Stomach (tissue), 9 donors: ENCODE results near the gene TGM2. TPM values are rescaled to one million over a fixed set of nuclear protein-coding genes. Genes with fewer than 3 reads are reported as not detected.
A peak's percentile ranks its signal among the peaks of the same experiment; 100 is the strongest.

Experiments
- DNase-seq, 2 donors: peaks; one replicate each; pipeline versions ENCODE4 v3.0.0 to v3.0.0-alpha.2; 2013 to 2019
- H3K27ac ChIP-seq, 5 donors: fragments of 200-600 bp in 4 of 5; sonication (generic) in 4 of 5; one replicate each; pipeline ENCODE4 v1.5.1; 2013 to 2019; ENCODE audit warnings: mild to moderate bottlenecking in 1 of 5, moderate library complexity in 1 of 5
- H3K27me3 ChIP-seq, 3 donors: fragments of 200-600 bp; sonication (generic); one replicate each; pipeline ENCODE4 v1.5.1; 2017 to 2019; ENCODE audit warnings: mixed run types in 1 of 3
- H3K36me3 ChIP-seq, 4 donors: fragments of 200-600 bp; sonication (generic); 1 replicate in 3 of 4; 2 replicates in 1 of 4; pipeline ENCODE4 v1.5.1; 2016 to 2019
- H3K4me1 ChIP-seq, 4 donors: fragments of 200-600 bp; sonication (generic); one replicate each; pipeline ENCODE4 v1.5.1; 2016 to 2019
- H3K4me3 ChIP-seq, 4 donors: fragments of 200-600 bp; sonication (generic) in 3 of 4; one replicate each; pipeline ENCODE4 v1.5.1; 2016 to 2019; ENCODE audit warnings: mild to moderate bottlenecking in 1 of 4
- H3K9me3 ChIP-seq, 4 donors: fragments of 200-600 bp; sonication (generic); one replicate each; pipeline ENCODE4 v1.5.1; 2016 to 2019
- EP300 ChIP-seq: sonication (generic); formaldehyde crosslinking; IDR thresholded peaks from one replicate; pipeline ENCODE4 v1.6.1; 2017; ENCODE audit warnings: antibody characterized with exemption
- POLR2A ChIP-seq, 4 donors: fragments of 450-650 bp; IDR thresholded peaks; one replicate each; pipeline ENCODE4 v1.6.1; 2016; ENCODE audit warnings: antibody characterized with exemption in 4 of 4, control low read depth in 2 of 4, mild to moderate bottlenecking in 1 of 4, moderate library complexity in 1 of 4
- POLR2AphosphoS5 ChIP-seq, 3 donors: sonication (generic); formaldehyde crosslinking; IDR thresholded peaks; one replicate each; pipeline ENCODE4 v1.6.1; 2016; ENCODE audit warnings: antibody characterized with exemption in 3 of 3
- WGBS, 5 donors: extraction: QIAGEN DNeasy Blood & Tissue Kit in 3 of 5; methylation state at CpG; one replicate each; pipeline versions ENCODE4 v1.1.5 to v1.1.7; 2013 to 2018; 5-methylcytosine and 5-hydroxymethylcytosine counted together
- intact Hi-C: fragments of 100-400 bp; cut with DNase I; formaldehyde crosslinking; loops from one replicate; pipeline ENCODE4 v1.15.1; 2023; ENCODE audit warnings: low total_unique reads
- polyA plus RNA-seq, 3 donors: library from polyadenylated mRNA; stranded (reverse); fragments of 200-250 nt; gene quantifications; one replicate each; pipeline ENCODE4 v1.2.3, GENCODE V29; 2013
- total RNA-seq, 5 donors: library from RNA; depleted of rRNA; stranded (reverse); fragments of >200 nt; gene quantifications; one replicate each; pipeline versions ENCODE4 v1.1.0 to v1.2.3, GENCODE V29; 2014 to 2016
- TF ChIP-seq, protein P1 (sequence below), 7 experiments: fragments of 450-650 bp in 4 of 7; fragments of 200-600 bp in 3 of 7; sonication (generic) in 3 of 7; IDR thresholded peaks; one replicate each; pipeline ENCODE4 v1.5.1; 2016 to 2019; ENCODE audit warnings: antibody characterized with exemption in 7 of 7, control low read depth in 2 of 7, mild to moderate bottlenecking in 1 of 7
- donor health status: healthy with polysubstance abuse.
- donor health status: Bipolar disorder and iron deficiency.
- donor health status: healthy.

Gene TGM2
- total and polyA plus RNA-seq, 8 donors, result 16.2 to 195 (median 33.3) TPM

DNA sequence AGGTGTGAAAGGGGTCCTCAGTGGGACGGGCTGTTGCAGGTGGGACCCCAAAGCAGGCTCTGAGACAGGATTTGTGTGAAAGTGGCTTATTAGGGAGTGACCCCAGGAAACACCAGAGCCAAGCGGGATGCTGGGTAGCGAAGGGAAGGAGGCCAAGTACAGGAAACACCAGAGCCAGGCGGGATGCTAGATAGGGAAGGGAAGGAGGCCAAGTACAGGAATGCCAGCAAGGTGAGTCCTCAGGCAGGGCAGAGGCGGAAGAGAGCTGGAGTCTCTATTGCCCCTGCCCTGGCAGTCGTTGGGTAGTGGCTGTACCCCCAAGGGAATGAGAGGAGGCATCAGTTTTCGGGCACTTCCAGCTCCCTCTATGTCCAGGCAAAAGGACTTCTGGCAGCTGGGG lies 30.5 kb upstream of the TGM2 start:
- WGBS, 5 donors, result 48 to 57% (median 51%) methylated on average over 7 of the region's 7 CpGs
- intact Hi-C loops, result no loop called here
- Histone ChIP-seq H3K27me3 (no peaks in the 10 kb centered on the region), H3K36me3 (no peaks in the 10 kb centered on the region), H3K4me1 (peaks cover 0 to 33% (median 6%) of the 10 kb centered on the region in 4 donors), H3K27ac (no peak overlapping the region), H3K4me3 (no peak overlapping the region), H3K9me3 (no peaks in the 10 kb centered on the region)
- no peak for DNase-seq
- TF ChIP-seq, protein P1, sequence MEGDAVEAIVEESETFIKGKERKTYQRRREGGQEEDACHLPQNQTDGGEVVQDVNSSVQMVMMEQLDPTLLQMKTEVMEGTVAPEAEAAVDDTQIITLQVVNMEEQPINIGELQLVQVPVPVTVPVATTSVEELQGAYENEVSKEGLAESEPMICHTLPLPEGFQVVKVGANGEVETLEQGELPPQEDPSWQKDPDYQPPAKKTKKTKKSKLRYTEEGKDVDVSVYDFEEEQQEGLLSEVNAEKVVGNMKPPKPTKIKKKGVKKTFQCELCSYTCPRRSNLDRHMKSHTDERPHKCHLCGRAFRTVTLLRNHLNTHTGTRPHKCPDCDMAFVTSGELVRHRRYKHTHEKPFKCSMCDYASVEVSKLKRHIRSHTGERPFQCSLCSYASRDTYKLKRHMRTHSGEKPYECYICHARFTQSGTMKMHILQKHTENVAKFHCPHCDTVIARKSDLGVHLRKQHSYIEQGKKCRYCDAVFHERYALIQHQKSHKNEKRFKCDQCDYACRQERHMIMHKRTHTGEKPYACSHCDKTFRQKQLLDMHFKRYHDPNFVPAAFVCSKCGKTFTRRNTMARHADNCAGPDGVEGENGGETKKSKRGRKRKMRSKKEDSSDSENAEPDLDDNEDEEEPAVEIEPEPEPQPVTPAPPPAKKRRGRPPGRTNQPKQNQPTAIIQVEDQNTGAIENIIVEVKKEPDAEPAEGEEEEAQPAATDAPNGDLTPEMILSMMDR (IDR thresholded peaks at IDR 0.05), result no peak
- no peak for TF ChIP-seq POLR2AphosphoS5 (IDR thresholded peaks at IDR 0.05)
- TF ChIP-seq EP300, result no peak
- no peak for TF ChIP-seq POLR2A (IDR thresholded peaks at IDR 0.05)

DNA sequence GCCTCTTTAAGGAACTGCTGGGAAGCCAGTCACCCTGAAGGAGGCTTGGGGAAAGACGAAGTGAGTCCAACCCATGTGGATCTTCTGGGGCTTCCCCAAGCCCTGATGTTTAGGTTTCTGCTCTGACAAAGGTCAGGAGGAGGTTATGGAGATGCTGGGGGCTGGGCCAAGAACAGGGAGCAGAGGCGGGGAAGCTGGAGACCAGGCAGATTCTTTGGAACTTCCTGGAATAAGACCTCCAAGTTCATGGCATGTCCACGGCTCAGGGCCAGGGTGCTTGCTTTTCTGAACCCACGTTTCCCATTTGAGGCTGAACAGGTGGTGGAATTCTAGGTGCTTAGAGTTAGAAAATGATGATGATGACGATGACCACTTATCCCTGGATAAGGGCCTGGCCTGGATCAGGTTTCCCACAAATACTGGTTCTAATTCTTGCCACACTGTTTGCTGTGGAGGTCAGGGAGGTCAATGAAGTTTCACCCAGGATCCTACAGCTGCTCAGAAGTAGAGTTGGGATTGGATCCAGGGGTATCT lies 30.0 kb upstream of the TGM2 start:
- H3K4me1 ChIP-seq, result peaks cover 0 to 35% (median 7%) of the 10 kb centered on the region in 4 donors

DNA sequence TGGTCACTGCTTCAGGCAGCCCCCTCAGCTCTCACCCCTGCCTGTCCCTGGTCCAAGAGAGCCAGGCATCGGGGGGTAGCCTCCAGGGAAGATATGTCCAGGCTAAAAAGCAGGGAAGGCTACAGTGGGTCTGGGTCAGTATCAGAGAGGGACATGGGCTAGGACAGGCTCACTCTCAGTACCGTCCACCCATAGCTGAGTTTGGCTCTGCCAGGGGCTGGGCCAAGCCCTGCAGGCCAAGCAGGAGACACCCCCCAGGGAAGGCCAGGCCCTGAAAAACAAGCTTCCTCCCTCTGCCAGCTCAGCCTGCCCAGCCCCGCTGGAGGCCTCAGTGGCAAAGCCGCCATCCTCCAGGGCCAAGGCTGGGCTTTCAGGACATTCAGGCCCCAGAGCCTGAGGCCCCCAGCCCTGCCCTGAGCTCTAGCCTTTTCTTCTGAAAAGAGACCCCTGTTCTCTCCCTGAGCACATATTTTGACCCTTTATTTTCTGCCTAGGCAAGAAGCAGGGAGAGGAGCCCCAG lies 28.6 kb upstream of the TGM2 start:
- Histone ChIP-seq H3K9me3 (no peaks in the 10 kb centered on the region), H3K4me1 (peaks cover 0 to 35% (median 7%) of the 10 kb centered on the region in 4 donors), H3K4me3 (no peak overlapping the region), H3K27ac (no peak overlapping the region), H3K27me3 (no peaks in the 10 kb centered on the region), H3K36me3 (no peaks in the 10 kb centered on the region)
- WGBS, 5 donors, result 93 to 100% (median 95%) methylated on average over 2 to 4 of the region's 4 CpGs
- intact Hi-C loops, result no loop called here
- no peak for DNase-seq
- TF ChIP-seq EP300, result no peak

More for the DNA sequence above, 30.0 kb upstream of the TGM2 start:
- Histone ChIP-seq H3K9me3 (no peaks in the 10 kb centered on the region), H3K27ac (no peak overlapping the region), H3K4me3 (no peak overlapping the region), H3K27me3 (no peaks in the 10 kb centered on the region), H3K36me3 (no peaks in the 10 kb centered on the region)
- no peak for DNase-seq
- TF ChIP-seq EP300 (no peak), POLR2AphosphoS5 (IDR thresholded peaks at IDR 0.05) (no peak), POLR2A (IDR thresholded peaks at IDR 0.05) (no peak)
- TF ChIP-seq, protein P1 (IDR thresholded peaks at IDR 0.05), result no peak
- intact Hi-C loops, result no loop called here
- WGBS, 5 donors, result 53 to 74% (median 67%) methylated on average over 5 of the region's 5 CpGs

DNA sequence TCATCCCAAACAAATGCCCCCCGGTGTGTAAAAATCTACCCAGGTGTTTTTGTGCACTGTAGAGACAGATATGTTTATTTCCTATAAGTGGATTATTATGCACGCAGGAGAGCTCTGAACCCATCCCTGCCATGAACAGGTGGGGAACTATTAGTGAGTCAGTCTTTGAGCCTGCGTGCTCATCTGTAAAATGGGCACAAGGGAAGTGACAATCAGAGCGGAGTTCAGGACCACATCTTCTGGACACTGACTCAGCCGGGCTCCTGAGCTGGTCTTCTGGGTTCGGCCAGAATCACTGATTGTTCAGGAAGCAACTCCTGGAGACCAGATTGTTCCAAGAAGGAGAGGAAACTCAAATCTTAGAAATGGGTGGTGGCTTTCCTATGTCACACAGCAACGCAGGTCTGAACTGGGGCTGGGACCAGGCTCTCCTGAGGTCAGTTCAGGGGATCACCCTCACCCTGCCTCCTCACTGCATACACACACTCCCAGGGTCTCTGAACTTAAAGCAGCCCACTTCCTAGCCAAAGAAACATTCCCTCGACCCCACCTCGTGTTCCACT lies 27.3 kb upstream of the TGM2 start:
- Histone ChIP-seq H3K4me3 (no peak overlapping the region), H3K9me3 (no peaks in the 10 kb centered on the region), H3K36me3 (no peaks in the 10 kb centered on the region), H3K4me1 (peaks cover 0 to 37% (median 7%) of the 10 kb centered on the region in 4 donors), H3K27ac (no peak overlapping the region), H3K27me3 (no peaks in the 10 kb centered on the region)
- TF ChIP-seq EP300, result no peak
- TF ChIP-seq, protein P1 (IDR thresholded peaks at IDR 0.05), result no peak
- 77 to 87% (median 80%) methylated on average over 9 of the region's 9 CpGs for WGBS, 5 donors
- no peak for DNase-seq
- intact Hi-C loops, result no loop called here

DNA sequence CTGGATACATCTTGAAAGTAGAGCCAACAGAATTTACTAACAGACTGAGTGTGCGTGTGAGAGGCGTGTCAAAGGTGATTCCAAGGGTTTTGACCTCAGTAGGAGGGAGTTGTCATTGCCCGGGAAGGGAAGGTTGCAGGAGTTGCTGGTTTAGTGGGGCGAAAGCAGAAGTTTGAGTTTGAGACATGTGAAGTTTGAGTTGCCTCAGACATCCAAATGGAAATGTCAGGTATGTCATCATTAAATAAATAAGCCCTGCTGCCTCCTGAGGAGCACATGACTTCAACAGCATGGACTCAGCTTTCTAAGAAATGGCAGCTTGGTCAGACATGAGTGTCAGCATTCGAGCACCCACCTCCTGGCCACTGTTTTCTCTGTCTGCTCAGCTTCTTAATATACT lies 26.6 kb upstream of the TGM2 start:
- WGBS, 5 donors, result 61 to 81% (median 70%) methylated on average over 5 of the region's 5 CpGs
- no peak for DNase-seq
- TF ChIP-seq EP300, result no peak
- TF ChIP-seq, protein P1 (IDR thresholded peaks at IDR 0.05), result no peak
- TF ChIP-seq POLR2AphosphoS5 (IDR thresholded peaks at IDR 0.05), result no peak
- TF ChIP-seq POLR2A (IDR thresholded peaks at IDR 0.05), result no peak
- peak overlapping the region in 2 of 5 donors; percentile 17 to 34 for H3K27ac ChIP-seq
- no peaks in the 10 kb centered on the region for H3K36me3 ChIP-seq
- peaks cover 0 to 44% (median 7%) of the 10 kb centered on the region in 4 donors for H3K4me1 ChIP-seq
- H3K9me3 ChIP-seq, result no peaks in the 10 kb centered on the region
- intact Hi-C loops, result no loop called here
- H3K27me3 ChIP-seq, result peaks cover 0 to 4% (median 0%) of the 10 kb centered on the region in 3 donors
- no peak overlapping the region for H3K4me3 ChIP-seq
